GM19467 (cell line): ENCODE results near the gene ABI3BP.
"Not testable (repeated sequence)": the region's sequence is repeated elsewhere in the genome, so short reads cannot be mapped to it uniquely, and the experiment has no call there.

Experiments used
- ATAC-seq: cut with Tn5 transposase; IDR thresholded peaks from one replicate; pipeline ENCODE4 v1.9.1; 2021; ENCODE audit warnings: mild to moderate bottlenecking, moderate library complexity; ENCODE audit not compliant: unreplicated experiment

Gene ABI3BP

DNA sequence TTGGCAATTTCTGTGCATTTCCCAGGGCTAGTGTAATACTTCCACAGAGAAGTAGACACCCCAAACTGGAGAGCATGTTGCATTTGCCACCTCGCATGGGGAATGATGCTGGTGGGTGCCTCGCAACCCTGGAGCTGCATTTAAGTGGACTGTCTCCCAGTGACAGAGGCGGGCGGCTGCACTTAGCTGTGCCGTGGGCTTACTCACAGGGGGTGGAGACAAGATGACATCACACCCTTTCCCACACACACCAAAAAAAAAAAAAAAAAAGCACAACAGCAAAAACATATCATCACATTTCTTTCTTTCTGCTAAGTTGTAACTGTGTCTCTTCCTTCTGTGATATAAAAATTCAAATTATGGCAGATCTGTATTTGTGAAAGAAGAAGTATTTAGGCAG lies at the start of gene ABI3BP:
ABI3BP (minus strand) TSS at position 113 of the 400 bp plus-strand sequence; CDS start at position 76, 37 bp downstream.
- no peak for ATAC-seq

DNA sequence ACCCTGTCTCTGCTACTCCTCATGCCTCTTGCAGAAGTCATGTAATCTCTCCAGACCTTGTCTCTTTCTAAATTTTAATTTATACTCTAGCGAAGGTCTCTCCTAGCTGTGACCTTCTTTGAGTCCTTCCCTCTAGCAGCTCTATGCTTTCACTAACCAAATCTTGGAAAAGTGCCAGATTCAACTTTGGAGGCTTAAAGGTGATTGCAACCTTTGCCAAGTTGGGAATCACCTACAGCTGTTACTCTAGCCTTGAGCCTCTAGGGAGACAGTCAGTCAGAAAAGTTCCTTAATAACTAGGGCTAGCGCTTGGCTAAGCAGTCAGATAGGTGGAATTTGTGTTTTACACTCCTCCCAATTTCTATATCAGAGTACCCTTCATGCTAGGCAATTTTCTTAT lies 46.1 kb upstream of the ABI3BP start:
- no peak for ATAC-seq

GRCh38 chr3:101038880-101039279 lies 45.7 kb upstream of the ABI3BP start:
- ATAC-seq, result no peak

DNA sequence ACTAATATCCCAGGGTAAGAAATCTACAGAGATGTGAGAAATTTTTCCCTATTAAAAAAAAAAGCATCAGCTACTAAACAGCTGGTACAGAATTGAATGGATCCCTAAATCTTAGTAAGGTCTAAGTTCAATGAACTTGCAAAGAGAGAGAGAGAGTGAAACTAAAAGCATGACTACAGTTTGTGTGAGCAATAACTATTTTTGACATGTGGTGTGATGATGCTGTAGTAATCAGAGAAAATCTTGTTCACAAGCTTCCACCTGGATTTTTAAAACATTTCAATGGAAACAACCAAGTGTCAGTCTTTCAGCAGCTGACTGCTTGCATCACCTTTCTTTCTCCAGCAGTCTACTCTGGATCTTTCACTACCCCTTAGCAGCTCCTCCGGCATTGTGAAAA lies 45.2 kb upstream of the ABI3BP start:
- ATAC-seq, result no peak

- ATAC-seq, result no peak
Observed at GRCh38 chr3:101037613-101038012, 44.4 kb upstream of the ABI3BP start.

DNA sequence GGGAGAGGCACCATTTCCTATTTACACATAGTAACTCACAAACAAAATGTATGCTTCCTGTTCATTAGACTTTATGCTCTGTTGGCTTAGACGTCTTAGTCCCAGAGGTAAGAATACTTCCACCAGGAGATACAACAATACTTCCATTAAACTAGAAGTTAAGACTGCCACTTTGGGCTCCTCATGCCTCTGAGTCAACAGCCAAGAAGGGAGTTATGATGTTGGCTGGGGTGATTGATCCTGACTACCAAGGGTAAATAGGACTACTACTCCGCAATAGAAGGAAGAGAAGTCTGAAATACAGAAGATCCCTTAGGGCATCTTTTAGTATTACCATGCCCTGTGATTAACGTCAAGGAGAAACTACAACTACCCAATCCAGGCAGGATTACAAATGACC lies 43.5 kb upstream of the ABI3BP start:
- ATAC-seq, result no peak

DNA sequence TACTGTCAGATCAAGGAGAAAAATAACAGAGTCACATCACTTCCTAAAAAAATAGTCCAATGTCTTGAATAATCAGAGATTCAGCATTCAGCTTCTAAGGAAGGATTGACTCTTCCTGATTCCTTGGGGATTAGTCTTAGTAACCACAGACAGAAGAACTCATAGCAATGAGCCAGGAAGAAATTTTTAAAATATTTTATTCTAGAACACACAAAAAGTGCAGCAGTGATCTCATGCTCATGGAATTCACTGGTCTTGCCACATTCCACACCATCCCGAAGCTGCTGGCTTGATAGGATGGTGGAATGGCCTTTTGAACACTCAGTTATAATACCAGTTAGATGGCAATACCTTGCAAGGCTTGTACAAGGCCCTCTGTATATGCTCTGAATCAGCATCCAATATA lies 43.0 kb upstream of the ABI3BP start:
- no peak for ATAC-seq

GRCh38 chr3:101027286-101027685 lies 34.1 kb upstream of the ABI3BP start:
- ATAC-seq, result no peak

DNA sequence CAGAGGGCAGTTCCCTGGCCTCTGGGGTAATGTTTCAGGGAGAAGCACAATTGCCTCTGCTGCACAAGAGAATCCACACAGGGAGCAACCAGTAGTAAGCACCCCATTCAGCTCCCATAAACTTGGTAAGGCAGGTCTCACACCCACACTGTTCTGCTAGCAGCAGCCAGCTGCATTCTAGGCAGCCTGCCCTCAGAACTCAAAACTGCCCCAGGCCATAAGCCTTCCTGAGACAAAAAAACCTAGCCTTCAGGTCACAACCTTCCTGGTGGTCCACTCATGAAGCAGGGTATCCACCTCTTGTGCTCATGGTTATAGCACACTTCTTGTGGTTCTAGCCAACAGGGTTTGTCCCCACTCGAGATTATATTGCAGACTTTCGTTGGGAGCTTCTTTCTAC lies 33.7 kb upstream of the ABI3BP start:
- no peak for ATAC-seq

GRCh38 chr3:101026244-101026643 lies 33.0 kb upstream of the ABI3BP start:
- no peak for ATAC-seq

- ATAC-seq, result no peak
Observed at GRCh38 chr3:101020351-101021015, 27.3 kb upstream of the ABI3BP start.

DNA sequence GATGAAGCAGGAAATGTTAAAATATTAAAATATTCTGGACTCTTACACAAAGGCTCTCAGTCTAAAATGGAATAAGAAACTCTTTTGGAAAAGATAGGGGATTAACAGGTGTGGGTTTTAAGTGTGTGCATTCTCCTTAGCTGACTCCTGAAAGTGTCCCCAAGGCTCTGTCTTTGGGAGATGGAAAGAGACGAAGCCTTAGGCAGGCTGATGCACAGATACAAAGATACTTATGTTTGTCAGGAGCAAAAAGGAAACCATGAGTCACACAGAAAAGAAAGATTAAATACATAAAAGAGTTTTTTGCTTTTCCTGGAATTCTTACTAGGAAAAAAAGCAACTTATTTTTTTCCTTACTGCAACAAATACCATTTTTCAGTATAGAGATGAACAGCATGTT lies 23.8 kb upstream of the ABI3BP start:
- ATAC-seq, result no peak

DNA sequence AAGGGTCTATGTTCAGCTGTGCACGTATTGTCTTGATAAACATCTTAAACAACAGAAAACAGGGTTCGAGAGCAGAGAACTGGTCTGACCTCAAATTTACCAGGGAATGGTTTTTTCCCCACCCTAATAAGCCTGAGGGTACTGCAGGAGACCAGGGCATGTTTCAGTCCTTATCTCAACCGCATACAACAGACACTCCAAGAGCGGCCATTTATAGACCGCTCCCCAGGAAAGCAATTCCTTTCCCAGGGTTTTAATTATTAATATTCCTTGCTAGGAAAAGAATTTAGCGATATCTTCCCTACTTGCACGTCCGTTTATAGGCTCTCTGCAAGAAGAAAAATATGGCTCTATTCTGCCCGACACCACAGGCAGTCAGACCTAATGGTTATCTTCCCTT lies 19.1 kb upstream of the ABI3BP start:
- ATAC-seq, result not testable (repeated sequence)

GRCh38 chr3:101011136-101011535 lies 17.9 kb upstream of the ABI3BP start:
- no peak for ATAC-seq

DNA sequence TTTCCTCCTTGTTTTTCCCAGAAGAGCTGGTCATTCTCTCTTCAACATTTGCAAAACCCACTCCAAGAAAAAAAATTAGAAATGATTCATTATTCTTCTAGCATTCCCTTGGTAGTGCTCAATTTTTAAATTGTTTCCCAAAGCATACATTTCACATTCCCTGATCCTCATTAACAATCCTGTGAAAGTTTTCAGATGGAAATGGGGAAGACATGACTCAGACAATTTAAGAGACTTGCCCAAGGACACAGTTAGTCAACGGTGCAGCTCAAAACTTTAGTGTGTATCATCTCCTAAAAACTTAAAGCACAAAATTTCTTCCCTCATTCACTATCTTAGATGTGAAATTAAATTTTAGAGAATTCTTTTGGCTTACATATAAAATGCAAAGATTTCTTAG lies 17.1 kb upstream of the ABI3BP start:
- no peak for ATAC-seq

- no peak for ATAC-seq
Observed at GRCh38 chr3:101009386-101009785, 16.2 kb upstream of the ABI3BP start.

DNA sequence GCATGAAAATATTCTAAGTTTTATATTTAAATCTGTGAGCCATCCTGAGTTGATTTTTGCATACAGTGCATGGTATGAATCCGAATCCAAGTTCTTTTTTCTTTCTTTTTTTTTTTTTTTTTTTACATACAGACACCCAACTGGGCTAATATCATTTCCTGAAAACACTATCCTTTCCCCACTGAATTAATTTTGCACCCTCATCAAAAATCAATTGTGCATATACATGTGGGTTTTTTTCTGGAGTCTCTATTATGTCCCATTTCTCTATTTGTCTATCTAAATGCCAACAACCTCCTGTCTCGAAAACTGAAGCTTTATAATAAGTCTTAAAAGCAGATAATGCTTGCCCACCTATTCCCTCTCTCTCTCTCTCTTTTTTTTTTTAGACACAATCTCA lies 5.9 kb upstream of the ABI3BP start:
- no peak for ATAC-seq

- no peak for ATAC-seq
Observed at GRCh38 chr3:100994809-100995208, 1.6 kb upstream of the ABI3BP start.

- ATAC-seq, result no peak
Observed at GRCh38 chr3:100994187-100994586, 966 bp upstream of the ABI3BP start.

DNA sequence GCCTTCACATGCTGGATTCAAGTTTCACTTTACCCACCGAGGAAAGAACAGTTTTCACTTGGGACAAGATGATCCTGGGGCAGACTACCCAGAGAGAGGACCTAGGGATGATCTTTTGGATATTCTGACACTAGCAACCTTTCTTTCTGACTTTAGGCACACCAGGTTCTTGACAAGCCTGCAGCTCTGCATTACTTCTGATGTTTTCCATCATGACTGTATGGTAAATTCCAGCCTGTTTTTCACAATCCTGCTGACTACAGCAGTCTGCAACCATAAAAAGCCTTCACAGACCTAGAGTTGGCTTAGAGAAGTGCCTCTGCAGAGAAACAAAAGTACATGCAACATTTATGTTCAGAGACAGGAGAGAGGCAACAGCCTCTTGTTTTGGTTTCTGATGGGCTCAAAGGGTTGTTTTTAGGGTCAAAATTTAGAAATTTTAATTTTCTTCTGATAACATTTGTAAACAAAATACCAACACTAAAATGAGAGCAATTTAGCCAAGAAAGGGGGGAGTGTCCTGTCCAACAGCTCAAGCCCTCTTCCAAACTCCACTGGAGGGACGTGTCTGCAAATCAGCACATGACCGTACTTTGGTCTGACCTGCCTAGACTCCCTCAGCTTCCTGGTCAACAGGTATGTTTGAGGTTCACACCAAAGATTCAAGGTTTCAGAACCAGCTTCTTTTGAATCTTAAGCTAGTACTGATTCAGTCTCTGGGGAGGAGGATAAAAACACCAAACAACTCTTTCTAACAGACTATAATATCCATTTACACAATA lies 799 bp downstream of the ABI3BP start:
- ATAC-seq, result no peak

- no peak for ATAC-seq
Observed at GRCh38 chr3:100988080-100988479, 5.1 kb downstream of the ABI3BP start.

DNA sequence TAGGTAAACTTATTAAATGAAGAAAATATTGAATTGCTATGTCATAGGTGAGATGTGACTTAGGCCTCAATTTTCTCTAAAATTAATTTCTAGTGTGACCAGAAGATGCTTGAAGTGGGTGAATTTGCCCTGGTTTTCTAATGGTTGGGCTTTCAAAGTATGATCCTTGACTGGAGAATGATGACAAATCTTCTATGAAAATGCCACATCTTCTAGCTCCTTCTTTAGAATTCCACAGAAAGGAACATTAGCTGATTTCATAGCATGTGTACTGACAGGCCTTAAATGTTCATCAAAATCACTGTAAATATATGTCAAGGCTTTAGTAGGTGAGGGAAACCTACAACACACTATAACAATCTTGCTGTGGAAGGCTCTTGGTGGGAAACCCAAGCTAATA lies 8.9 kb downstream of the ABI3BP start:
- ATAC-seq, result no peak

- ATAC-seq, result no peak
Observed at GRCh38 chr3:100982710-100983109, 10.5 kb downstream of the ABI3BP start.
